Measurements from ENCODE around the gene BRSK2.
"Not testable (repeated sequence)": the region's sequence is repeated elsewhere in the genome, so short reads cannot be mapped to it uniquely, and the experiment has no call there.

The BRSK2 gene

GRCh38 chr11:1409108-1409851 is 19.5 kb downstream of the BRSK2 start:
- no peak for DNase-seq (ENCODE audit: low read depth in 3 of 3)

- DNase-seq (ENCODE audit: low read depth in 3 of 3), result not testable (repeated sequence)
These were observed 20.1 kb downstream of the BRSK2 start for GRCh38 chr11:1409852-1410125.

- no peak for DNase-seq (ENCODE audit: low read depth in 3 of 3)
These were observed 20.9 kb downstream of the BRSK2 start for GRCh38 chr11:1410366-1411291.

- DNase-seq (ENCODE audit: low read depth in 3 of 3), result no peak
These were observed 21.6 kb downstream of the BRSK2 start for GRCh38 chr11:1411301-1411700.

GRCh38 chr11:1411739-1412138 is 22.0 kb downstream of the BRSK2 start:
- not testable (repeated sequence) for DNase-seq (ENCODE audit: low read depth in 3 of 3)

GRCh38 chr11:1412377-1413095 is 22.8 kb downstream of the BRSK2 start:
- DNase-seq (ENCODE audit: low read depth in 3 of 3), result no peak

GRCh38 chr11:1414650-1415049 is 24.9 kb downstream of the BRSK2 start:
- no peak for DNase-seq (ENCODE audit: low read depth in 3 of 3)

GRCh38 chr11:1415631-1416030 is 25.9 kb downstream of the BRSK2 start:
- no peak for DNase-seq (ENCODE audit: low read depth in 3 of 3)

GRCh38 chr11:1418192-1418795 is 28.6 kb downstream of the BRSK2 start:
- DNase-seq (ENCODE audit: low read depth in 3 of 3), result not testable (repeated sequence)

- DNase-seq (ENCODE audit: low read depth in 3 of 3), result no peak
These were observed 30.1 kb downstream of the BRSK2 start for GRCh38 chr11:1419811-1420210.

GRCh38 chr11:1421291-1421690 is 31.6 kb downstream of the BRSK2 start:
- DNase-seq (ENCODE audit: low read depth in 3 of 3), result no peak

- DNase-seq (ENCODE audit: low read depth in 3 of 3), result no peak
These were observed 32.7 kb downstream of the BRSK2 start for GRCh38 chr11:1422481-1422880.

- no peak for DNase-seq (ENCODE audit: low read depth in 3 of 3)
These were observed 33.2 kb downstream of the BRSK2 start for GRCh38 chr11:1422981-1423380.

GRCh38 chr11:1423406-1423805 is 33.7 kb downstream of the BRSK2 start:
- not testable (repeated sequence) for DNase-seq (ENCODE audit: low read depth in 3 of 3)

- no peak for DNase-seq (ENCODE audit: low read depth in 3 of 3)
These were observed 35.3 kb downstream of the BRSK2 start for GRCh38 chr11:1425006-1425405.

GRCh38 chr11:1425439-1425838 is 35.7 kb downstream of the BRSK2 start:
- DNase-seq (ENCODE audit: low read depth in 3 of 3), result no peak

- no peak for DNase-seq (ENCODE audit: low read depth in 3 of 3)
These were observed 39.1 kb downstream of the BRSK2 start for GRCh38 chr11:1428762-1429316.

GRCh38 chr11:1433568-1433967 is 43.8 kb downstream of the BRSK2 start:
- DNase-seq (ENCODE audit: low read depth in 3 of 3), result no peak

GRCh38 chr11:1433977-1434640 is 44.4 kb downstream of the BRSK2 start:
- DNase-seq (ENCODE audit: low read depth in 3 of 3), result no peak

GRCh38 chr11:1435479-1435819 is 45.7 kb downstream of the BRSK2 start:
- not testable (repeated sequence) for DNase-seq (ENCODE audit: low read depth in 3 of 3)

GRCh38 chr11:1435820-1436467 is 46.2 kb downstream of the BRSK2 start:
- no peak for DNase-seq (ENCODE audit: low read depth in 3 of 3)

Data from stimulated activated CD4-positive, alpha-beta T cell treated with anti-CD3 and anti-CD28 coated beads, TNF-alpha, amount 100 ng/mL, for 48 hours (primary cell).